ENCODE data around the gene FIGLA.

- TF ChIP-seq ZNF274 (IDR thresholded peaks at IDR 0.05; ENCODE audit: low read depth, low read length) (no peak), YY1 (IDR thresholded peaks at IDR 0.05; ENCODE audit: insufficient read depth, insufficient read length) (no peak), SUZ12 (IDR thresholded peaks at IDR 0.05; ENCODE audit: extremely low read depth, insufficient read depth, insufficient read length) (no peak)
These were observed 43.2 kb downstream of the FIGLA start for GRCh38 chr2:70747284-70747683.
